Measurements from ENCODE around the gene LZTFL1. TPM values are rescaled to one million over a fixed set of nuclear protein-coding genes. Genes with fewer than 3 reads are reported as not detected.

Gene LZTFL1
- total RNA-seq, 1 experiment from 2014 or later = 9.1 TPM

GRCh38 chr3:45873036-45873435 lies 31.1 kb upstream of the LZTFL1 start:
- CTCF ChIA-PET = interaction anchor here (2.1 kb wide), 1 partner anchor 206 kb away, joined by 5 read pairs; no protein-coding TSS in a partner anchor
- no peak overlapping the region for H3K4me3 Mint-ChIP-seq
- H3K9me3 Mint-ChIP-seq = no peaks in the 10 kb centered on the region

More at GRCh38 chr3:45873036-45873435, 31.1 kb upstream of the LZTFL1 start:
- no peak for TF ChIP-seq ESRRA (CRISPR knock-in tag; IDR thresholded peaks at IDR 0.05; ENCODE audit: borderline replicate concordance)
- no peak for TF ChIP-seq IRF1 (CRISPR knock-in tag; IDR thresholded peaks at IDR 0.05)
- TF ChIP-seq NR1H2 (CRISPR knock-in tag; IDR thresholded peaks at IDR 0.05) = no peak
- no peak for TF ChIP-seq ZBTB21 (CRISPR knock-in tag; IDR thresholded peaks at IDR 0.05; ENCODE audit: borderline replicate concordance)
- no peak for TF ChIP-seq HMGXB4 (CRISPR knock-in tag; IDR thresholded peaks at IDR 0.05)
- no peak for TF ChIP-seq RELA (CRISPR knock-in tag; IDR thresholded peaks at IDR 0.05; ENCODE audit: borderline replicate concordance)
- no peak for TF ChIP-seq ZNF396 (CRISPR knock-in tag; IDR thresholded peaks at IDR 0.05; ENCODE audit: borderline replicate concordance)
- no peak for TF ChIP-seq GRHL2 (CRISPR knock-in tag; IDR thresholded peaks at IDR 0.05; ENCODE audit: insufficient replicate concordance, severe bottlenecking)
- no peak for TF ChIP-seq HMGA2 (CRISPR knock-in tag; IDR thresholded peaks at IDR 0.05)
- no peak for TF ChIP-seq PRDM15 (CRISPR knock-in tag; IDR thresholded peaks at IDR 0.05)
- no peak for TF ChIP-seq CREM (CRISPR knock-in tag; IDR thresholded peaks at IDR 0.05)
- TF ChIP-seq NFATC4 (CRISPR knock-in tag; IDR thresholded peaks at IDR 0.05) = no peak
- TF ChIP-seq USF2 (CRISPR knock-in tag; IDR thresholded peaks at IDR 0.05) = no peak
- TF ChIP-seq AR (CRISPR knock-in tag; IDR thresholded peaks at IDR 0.05) = no peak
- TF ChIP-seq EMX1 (CRISPR knock-in tag; IDR thresholded peaks at IDR 0.05) = no peak
- Mint-ChIP-seq H3K27me3 (ENCODE audit: low read depth) (peaks cover 5% of the 10 kb centered on the region), H3K27ac (no peak overlapping the region), H3K4me1 (peaks cover 13% of the 10 kb centered on the region), H3K36me3 (no peaks in the 10 kb centered on the region)
- POLR2A ChIA-PET = no interaction called here
- DNase-seq (ENCODE audit: low spot score) = no peak
- ATAC-seq = no peak

All from WTC11 (cell line).